Stimulated activated CD4-positive, alpha-beta T cell treated with anti-CD3 and anti-CD28 coated beads, Interleukin-15, amount 100 ng/mL, for 48 hours (primary cell): ENCODE results near the gene SSBP4.
A peak's percentile ranks its signal among the peaks of the same experiment; 100 is the strongest.

Experiments used
- DNase-seq, 2 donors: peaks; one replicate each; pipeline ENCODE4 v3.0.0-alpha.2; 2020; ENCODE audit warnings: low read depth in 2 of 2

Gene SSBP4

GRCh38 chr19:18444513-18444912 lies 25.3 kb downstream of the SSBP4 start:
- no peak for DNase-seq

- DNase-seq: no peak
Observed at GRCh38 chr19:18445262-18445948, 26.2 kb downstream of the SSBP4 start.

DNA sequence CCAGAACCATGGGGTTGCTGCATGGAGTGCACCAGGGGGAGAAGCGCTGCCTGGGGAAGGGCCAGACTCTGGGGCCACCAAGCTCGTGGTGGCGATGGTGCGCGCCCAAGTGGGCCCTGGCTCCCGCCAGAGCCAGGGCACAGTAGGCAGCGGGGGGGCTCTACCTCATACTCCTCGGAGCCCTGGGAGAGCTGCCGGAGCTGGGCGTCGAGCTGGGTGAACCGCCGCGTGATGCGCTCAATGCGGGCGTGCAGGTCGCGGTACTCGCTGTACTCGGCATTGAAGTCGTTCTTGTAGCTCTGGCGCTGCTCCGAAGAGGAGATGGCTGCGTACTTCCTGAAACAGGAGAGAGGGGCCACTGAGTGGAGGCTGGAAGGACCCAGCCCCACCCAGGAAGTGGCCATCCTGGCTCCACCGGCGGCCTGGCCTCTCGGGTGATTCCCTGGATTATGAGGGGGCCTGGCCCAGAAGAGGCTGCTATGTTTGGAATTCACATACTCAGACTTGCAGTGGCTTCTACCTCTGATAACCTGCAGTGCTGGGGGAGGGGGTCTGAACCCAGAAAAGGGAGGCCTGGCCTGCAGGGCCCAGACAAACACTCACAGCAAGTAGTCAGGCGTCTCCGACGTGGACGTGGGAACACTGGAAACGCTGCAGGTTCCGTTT lies 27.1 kb downstream of the SSBP4 start:
- no peak for DNase-seq

DNA sequence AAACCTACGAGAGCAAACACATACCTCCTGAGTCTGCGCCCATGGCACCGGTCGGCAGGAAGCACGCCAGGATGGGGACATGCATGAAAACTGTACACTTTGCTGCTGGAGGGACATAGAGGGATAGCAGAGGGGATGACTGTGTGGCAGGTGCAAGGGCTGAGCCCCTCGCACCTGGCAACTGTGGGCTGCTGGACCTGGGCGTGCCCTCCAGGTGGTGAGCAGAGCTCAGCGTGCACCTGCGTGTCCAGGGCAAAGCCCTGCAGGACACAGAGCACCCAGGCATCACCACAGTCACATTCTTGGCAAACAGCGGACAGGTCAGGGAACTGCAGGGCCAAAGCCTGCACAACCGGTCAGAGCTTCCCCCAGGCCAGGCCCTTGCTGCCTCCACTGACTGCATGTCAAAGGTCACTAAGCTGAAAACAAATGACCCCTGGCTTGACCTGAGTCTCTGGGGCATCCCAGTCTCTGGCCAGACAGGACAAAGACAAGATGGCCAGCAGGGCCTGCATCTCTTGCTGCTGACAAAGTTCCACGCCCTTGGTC lies 27.7 kb downstream of the SSBP4 start:
- DNase-seq: no peak

DNA sequence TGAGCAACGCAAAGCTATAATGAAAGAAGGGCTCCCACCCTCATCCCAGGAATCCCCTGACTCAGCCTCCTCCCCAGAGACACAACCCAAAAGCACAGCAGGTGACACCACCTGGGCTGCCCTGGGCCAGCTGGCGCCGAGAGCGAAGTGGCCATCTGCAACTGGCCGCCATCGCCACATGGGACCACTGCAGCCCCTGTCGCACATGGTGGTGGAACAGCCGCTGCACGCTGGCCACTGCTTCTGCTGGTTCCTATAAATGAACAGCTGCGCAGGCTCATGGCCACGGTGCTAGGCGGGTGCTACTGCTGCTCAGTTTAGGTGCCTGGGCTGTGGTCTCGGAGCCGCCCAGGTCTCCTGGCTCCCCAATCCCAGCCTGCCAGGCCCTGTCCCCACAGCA lies 30.4 kb downstream of the SSBP4 start:
- DNase-seq: no peak

- no peak for DNase-seq
Observed at GRCh38 chr19:18450021-18450930, 31.1 kb downstream of the SSBP4 start.

GRCh38 chr19:18450931-18451836 lies 32.0 kb downstream of the SSBP4 start:
- peak; percentile 68 to 81 for DNase-seq

- no peak for DNase-seq
Observed at GRCh38 chr19:18452386-18452785, 33.2 kb downstream of the SSBP4 start.

- no peak for DNase-seq
Observed at GRCh38 chr19:18453269-18454024, 34.2 kb downstream of the SSBP4 start.

GRCh38 chr19:18456279-18456678 lies 37.1 kb downstream of the SSBP4 start:
- DNase-seq: no peak

GRCh38 chr19:18456974-18457373 lies 37.8 kb downstream of the SSBP4 start:
- DNase-seq: no peak

GRCh38 chr19:18457483-18458331 lies 38.5 kb downstream of the SSBP4 start:
- no peak for DNase-seq

GRCh38 chr19:18460900-18461299 lies 41.7 kb downstream of the SSBP4 start:
- no peak for DNase-seq

GRCh38 chr19:18461471-18461870 lies 42.3 kb downstream of the SSBP4 start:
- DNase-seq: no peak

DNA sequence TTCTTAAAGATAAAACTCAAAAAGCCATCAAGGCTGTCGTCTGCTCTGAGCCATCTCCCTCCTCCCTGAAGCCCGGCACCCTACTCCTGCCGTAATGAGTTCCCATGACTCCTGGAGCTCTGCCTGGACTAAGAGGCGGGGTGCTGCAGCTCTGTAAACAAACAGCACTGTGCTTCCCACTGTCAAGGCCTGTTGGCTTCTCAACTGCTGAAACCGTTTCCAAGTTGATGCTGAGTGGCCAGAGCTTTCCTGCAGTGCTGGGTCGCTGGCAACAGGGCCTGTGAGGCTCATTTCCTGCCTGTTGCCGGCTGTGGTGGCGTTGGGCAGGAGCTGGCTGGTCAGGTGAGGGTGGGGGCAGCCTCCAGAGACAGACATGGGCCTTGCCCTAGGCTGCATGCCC lies 45.4 kb downstream of the SSBP4 start:
- DNase-seq: no peak

DNA sequence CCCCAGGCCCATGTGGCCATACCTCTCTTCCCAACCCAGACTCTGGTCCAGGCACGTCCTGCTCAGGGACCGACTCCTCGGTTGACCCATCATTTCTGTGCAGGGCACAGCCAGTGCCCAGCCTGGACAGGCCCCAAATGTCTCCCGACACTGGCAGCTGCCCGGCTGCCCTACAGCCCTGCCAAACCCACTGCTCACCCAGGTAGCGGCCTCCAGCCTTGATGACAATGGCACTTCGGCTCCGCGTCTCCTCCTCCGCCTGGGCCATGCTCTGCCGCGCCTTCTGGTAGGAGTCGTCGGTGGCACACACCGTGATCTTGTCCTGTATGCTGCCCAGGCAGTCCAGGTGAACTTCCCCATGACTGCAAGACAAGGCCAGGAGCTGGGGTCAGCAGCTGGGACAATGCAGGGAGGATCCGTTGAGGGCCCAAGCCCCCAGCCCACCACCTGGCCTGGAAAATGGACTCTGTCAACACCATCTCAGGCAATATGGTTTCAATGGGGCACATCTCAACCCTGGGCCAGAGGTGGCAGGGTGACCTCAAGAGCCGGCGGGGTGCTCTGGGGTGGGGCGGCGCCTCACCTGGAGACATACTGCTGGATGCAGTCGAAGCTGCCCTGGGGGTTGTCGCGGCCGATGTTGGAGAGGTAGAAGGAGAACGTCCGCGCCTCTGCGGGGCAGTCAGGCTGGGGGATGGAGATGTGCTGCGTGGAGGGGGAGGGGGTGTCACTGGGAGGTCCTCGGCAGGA lies 46.2 kb downstream of the SSBP4 start:
- DNase-seq: no peak

DNA sequence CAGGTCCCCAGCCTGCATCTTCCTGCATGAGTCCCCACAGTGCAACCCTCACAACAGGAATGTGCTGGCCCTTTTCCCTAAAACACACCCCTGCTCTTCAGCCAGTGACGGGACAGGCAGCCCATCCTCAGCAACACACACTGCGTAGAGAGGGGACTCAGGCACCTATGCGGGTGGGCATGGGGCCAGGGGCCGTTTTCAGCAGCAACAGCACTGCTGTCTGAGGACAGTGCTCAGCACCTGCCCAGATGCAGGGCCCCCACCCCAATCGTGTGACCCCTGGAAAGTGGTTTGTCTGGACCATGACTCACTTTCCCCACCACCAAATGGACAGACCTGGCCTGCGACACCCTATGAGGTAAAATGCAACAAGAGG lies 46.8 kb downstream of the SSBP4 start:
- no peak for DNase-seq

DNA sequence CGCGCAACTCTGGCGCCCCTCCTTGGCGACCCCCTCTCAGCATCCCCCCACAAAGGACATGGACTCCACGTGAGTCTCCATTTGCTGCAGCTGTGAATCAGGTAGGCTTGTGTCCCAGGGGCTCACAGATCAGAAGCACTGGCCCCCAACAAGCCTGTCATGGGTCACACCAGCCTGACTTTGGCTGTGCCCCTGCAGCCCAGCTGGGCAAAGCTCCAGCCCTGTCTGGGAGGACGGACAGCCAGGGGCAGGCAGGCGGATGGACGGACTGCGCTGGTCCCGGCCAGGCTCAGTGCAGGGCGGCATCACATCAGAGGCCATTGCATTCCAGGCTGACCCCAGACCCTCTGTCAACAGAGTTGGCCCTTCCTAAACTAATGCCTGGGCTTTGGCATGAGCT lies 47.2 kb downstream of the SSBP4 start:
- DNase-seq: no peak

- no peak for DNase-seq
Observed at GRCh38 chr19:18467978-18468377, 48.8 kb downstream of the SSBP4 start.
